ENCODE results near the gene TNKS1BP1.
"Not testable (repeated sequence)": the region's sequence is repeated elsewhere in the genome, so short reads cannot be mapped to it uniquely, and the experiment has no call there.

TNKS1BP1 gene

DNA sequence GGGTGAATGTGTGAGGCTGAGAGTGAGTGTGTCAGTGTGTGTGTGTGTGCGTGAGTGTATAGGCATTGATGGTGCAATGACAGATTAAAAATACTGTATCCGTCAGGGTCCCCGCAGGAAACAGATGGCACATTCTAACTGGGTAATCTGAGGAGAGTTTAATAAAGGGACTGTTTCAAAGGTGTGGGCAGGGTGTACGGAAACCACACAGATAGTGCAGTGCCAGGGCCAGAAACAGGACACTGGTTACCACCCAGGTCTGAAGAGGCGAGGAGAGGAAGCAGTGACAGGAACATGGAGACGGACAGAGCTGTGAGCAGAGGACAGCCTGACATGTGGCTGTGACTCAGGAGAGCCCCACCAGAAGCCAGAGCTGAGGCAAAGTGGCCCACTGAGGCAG is 29.9 kb upstream of the TNKS1BP1 start:
- DNase-seq: peak; percentile 49

GRCh38 chr11:57353852-57354251 is 29.1 kb upstream of the TNKS1BP1 start:
- no peak for DNase-seq

DNA sequence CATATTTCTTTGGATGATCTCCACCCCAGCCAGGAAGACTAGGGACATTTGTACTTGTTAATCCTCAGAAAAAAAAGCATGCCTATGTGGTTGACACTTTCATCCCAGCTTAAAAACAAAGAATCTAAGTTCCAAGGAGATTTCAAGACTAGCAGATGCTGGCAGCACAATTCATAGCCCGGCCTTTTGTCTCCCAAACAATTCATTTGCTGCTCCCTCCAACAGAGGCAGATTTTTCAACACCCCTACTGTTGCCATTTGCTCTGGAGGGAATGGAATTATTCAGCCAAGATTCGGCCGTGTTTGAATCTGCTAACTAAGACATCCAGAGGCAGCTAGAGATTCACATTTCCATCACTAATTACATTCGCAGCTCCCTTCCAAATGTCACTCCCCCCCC is 28.7 kb upstream of the TNKS1BP1 start:
- no peak for DNase-seq

DNA sequence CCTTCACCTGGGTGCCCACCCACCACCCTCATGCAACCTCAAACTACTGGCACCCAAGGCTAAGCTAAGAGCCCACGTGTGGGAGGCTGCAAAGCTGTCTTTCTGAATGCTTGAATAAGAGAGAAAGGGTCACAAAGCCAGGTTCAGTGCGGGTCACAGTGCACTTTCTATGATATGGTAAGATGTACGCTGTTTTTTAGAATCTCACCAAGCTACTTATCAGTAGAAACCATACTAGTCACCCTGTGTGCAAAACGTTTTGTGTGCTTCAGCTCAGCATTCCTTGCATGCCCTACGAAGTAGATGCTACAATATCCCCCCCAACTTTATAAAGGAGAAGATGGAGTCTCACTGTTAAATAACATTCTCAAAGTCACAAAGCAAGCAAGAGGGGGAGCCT is 28.3 kb upstream of the TNKS1BP1 start:
- no peak for DNase-seq

DNA sequence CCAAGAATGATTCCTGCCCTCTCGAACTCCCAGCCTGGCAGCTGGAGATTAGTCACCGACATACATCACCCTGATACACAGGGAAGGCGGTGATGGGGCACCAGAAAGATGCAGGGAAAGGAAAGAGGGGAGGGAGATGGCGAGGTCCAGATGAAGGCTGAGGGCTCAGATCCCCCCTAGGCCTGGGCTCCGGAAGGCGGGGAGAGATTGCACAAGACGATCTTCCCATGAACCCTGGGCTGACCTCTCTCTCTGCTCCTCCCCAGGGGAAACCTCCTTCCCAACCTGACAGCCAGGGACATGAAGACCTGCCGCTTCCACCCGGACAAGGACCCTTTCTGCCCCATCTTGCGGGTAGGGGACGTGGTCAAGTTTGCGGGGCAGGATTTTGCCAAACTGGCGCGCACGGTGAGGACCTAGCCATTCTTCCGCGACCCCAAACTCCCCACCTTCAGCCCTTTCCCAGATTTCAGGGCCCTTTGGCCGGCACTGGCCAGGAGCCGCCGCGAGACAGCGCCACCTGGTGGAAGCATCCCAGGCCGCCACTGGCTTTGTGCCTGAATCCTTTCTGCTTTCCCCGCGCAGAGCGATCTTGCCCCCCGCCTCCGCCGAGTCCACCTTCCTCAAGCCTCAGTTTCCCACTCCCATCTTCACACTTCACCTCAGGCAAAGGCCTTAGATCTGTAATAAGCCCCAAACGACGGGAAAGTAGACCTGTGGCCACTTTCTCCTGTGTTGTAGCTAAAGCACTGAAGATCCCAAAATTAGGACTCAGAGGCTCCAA is 24.9 kb upstream of the TNKS1BP1 start:
- no peak for DNase-seq

DNA sequence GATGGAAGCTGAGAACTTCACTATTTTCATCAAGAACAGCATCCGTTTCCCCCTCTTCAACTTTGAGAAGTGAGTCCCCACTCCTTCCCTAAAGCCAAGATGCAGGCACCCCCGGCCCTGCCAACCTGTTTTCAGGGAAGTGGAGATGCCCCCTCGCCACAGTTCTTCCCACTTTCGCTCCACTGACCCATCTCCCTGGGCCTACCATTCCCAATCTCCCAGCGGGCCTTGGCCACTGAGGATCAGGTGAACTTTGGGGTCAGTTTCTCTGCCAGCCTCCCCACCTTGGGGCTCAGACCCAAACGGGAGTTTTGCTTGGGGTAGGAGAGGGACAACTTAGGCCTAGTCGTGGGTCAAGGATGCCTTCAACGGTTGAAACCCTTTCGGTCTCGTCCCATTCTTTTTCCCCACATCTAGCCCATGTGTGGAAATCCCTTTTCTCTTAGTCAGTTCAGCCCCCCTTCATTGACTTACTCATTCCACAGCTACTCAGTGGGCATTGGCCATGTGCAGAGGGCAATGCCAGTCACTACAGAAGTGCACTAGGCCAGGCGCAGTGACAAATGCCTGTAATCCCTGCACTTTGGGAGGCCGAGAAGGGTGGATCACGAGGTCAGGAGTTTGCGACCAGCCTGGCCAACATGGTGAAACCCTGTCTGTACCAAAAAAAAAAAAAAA is 24.0 kb upstream of the TNKS1BP1 start:
- DNase-seq: no peak

DNA sequence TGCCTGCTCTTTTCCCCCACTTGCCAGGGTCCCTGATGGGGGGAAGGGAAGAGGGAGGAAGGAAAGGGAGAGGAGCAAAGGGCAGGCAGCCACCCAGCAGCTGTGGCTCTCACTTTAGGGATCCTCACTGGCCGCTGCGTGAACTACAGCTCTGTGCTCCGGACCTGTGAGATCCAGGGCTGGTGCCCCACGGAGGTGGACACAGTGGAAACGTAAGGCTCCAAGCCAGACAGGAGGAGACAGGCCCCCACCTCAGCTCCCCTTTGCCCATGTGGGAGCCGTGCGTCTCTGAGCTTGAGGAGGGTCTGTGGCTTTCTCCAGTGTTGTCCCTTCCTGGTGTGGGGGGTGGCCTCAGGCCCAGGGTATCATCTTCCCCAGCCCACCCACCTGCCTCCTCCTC is 23.3 kb upstream of the TNKS1BP1 start:
- DNase-seq: no peak

DNA sequence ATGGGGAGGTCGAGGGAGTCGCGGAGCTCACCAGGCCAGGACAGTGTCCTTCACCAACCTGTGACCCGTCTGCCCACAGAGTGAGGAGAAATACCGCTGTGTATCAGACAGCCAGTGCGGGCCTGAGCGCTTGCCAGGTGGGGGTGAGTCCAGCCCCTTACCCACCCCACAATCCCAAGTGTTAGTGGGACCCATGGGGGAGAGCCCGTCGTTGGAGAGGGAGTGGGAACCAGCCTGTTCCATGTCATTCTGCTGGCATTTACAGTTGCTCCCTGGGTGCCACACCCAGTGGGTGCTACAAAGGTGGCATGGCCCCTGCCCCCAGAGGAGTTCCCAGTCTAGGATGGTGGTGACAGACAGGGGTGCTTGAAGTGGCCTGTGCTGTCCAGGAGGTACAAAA is 22.6 kb upstream of the TNKS1BP1 start:
- DNase-seq: no peak

DNA sequence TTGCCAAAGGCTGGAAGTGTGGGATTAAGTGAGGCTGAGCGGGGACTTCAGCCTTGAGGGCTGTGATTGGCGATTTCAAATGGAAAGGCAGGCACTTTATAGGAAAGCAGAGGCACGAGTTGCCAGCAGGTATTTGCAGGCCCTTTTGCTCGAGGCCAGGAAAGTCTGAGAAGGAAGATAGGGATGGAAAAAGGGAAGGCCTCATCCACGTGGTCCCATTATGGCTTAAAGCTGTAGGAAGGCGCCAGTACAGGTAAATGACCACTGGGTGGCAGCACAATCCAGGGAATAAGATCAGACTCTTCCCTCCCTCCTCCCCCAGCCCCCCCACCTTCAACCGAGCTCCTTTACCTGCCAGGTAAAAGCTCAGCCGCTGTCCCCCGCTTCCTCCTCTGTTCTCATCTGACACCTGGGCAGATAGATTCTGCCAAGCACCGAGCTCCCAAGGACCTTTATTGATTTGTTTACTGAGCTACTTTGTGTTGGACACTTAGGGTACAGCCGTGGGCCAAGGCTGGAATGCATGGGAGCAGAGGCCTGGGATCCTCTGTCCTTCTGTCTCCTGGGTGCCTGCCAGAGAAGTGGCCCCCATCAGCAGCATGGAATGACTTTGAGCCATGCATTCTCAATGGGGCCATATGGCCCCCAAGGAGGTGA is 20.9 kb upstream of the TNKS1BP1 start:
- DNase-seq: no peak

- no peak for DNase-seq
Observed at GRCh38 chr11:57344826-57345225, 20.1 kb upstream of the TNKS1BP1 start.

DNA sequence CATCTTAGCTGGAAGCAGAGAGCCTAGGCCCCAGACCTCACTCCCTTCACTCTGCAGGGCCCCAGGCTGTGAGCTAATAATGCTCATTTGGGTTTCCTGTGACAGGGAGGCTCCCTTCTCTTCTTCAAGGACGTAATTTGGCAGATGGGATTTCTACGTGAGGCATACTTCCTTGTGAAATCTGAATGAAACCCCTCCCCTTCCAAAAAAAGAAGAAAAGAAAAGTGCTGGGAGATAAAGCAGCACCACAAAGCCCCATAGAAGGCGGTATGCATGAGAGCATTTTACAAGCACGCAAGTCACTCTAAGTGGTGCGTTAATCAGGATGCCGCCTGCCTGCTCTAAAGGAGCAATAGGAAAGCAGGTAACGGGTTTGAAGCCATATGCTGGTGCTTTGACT is 19.1 kb upstream of the TNKS1BP1 start:
- DNase-seq: peak; percentile 44

DNA sequence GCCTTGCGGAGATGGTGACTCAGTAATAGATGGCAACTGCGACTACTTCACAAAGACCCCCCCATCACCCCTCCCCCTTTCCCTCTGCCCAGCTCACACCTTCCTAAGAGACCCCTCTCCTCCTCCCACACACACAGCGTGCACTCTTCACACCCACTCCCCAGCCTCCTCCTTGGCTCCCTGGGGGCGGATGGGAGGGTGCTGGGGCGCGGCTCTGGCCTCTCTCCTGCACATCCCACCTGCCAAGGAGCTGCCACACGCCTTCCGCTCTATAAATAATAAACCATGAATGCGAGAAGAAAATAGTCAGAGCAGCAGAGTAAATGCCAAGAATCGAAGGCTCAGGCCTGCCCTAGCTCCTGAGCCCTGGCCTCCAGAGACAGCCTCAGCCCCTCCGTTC is 17.9 kb upstream of the TNKS1BP1 start:
- no peak for DNase-seq

DNA sequence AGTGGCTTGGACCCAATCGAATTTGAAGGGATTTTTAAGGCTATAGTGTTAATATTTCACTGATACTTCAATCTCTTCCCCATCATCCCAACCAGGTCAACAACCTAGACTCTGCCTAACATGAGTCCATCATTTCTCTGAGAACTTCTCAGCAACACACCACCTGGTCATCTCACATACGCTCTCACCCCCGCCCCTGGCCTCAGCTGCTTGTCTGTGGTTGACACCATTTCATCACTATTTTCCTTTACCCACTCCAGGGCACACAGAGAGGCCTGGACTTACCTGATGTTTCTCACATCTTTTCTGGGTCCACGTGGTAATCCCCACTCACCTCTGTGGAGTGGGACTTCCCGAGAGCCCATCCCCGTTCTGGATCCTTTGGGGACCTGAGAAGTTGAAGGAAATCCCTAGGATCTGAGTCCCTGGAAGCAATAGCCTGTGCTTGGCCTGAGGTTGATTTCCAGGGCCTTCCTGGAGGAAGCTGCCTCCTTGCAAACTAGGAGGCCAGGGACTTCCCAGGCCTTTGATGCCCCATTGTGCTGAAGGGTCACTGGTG is 16.6 kb upstream of the TNKS1BP1 start:
- no peak for DNase-seq

- DNase-seq: peak; percentile 37
Observed at GRCh38 chr11:57340039-57340615, 15.4 kb upstream of the TNKS1BP1 start.

- DNase-seq: no peak
Observed at GRCh38 chr11:57339328-57339727, 14.6 kb upstream of the TNKS1BP1 start.

- DNase-seq: peak; percentile 65
Observed at GRCh38 chr11:57338142-57338541, 13.4 kb upstream of the TNKS1BP1 start, which contains the start of gene P2RX3. TSS of gene P2RX3 (plus strand) at chr11:57338352. CDS start at chr11:57338551, 199 bp downstream.

DNA sequence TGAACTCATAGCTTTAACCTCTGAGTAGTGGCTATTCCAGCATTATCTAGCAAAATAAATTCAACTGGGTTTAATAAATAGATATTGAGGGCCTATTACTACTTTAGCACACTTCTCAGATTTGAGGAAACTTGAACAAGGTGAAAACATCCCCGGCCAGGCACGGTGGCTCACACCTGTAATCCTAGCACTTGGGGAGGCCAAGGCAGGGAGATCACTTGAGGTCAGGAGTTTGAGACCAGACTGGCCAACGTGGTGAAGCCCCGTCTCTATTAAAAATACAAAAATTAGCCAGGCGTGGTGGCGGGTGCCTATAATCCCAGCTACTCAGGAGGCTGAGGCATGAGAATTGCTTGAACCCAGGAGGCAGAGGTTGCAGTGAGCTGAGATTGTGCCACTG is 12.1 kb upstream of the TNKS1BP1 start:
- DNase-seq: not testable (repeated sequence)

GRCh38 chr11:57336111-57336666 is 11.4 kb upstream of the TNKS1BP1 start:
- no peak for DNase-seq

DNA sequence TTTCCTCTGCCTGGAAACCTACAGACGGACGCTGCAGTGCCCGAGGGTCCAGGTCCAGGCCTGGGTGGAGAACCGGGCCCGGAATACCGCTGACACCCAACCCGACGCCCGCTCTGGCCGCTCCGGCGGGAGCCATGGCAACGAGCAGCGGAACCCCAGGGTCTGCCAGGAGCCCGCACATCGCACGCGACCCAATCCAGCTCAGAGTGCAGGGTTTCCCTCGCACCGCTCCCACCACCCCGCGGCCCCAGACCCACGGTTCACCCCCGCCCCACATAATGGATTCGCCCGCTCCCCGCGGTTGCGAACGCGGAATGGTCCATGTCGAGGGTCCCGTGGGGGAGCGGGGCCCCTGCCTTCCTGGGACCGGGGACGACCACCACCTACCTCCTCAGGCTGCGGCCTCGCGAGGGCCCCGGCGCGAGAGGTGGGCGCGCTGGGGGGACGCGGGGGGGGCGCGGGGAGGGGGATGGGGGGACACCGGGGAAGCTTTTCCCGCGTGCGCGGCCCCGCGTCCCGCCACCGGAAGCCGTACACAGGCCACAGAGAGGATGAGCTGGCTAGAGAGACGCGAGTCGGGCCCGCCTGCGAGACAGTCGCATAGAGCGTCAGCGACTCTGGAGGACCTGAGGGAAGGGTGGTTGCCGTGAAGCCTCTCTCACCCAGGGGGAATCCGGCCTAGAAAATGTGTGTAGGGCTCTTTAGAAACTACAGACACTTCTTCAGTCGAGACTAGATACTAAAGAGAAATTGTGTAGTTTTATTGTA is 10.8 kb upstream of the TNKS1BP1 start, which contains the start of gene SSRP1:
Gene SSRP1 (minus strand): TSS at position 550 of the 768 bp plus-strand sequence. CDS start 771 bp downstream, outside the sequence.
- peak; percentile 51 for DNase-seq

DNA sequence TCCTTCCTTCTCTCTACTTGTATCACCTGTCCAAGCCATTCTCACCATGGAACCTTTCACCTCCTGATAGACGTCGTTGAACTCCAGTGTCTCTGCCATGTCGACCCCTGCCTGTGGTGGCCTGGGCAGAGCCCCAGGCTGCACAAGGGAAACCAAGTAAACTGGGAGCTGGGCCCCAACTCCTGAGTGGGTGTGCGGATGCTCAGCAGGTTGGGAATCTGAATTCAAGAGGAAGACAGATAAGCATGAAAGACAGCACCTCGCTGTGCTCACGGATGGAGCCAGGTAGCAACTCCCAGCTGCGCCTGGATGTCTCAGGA is 10.2 kb upstream of the TNKS1BP1 start:
- DNase-seq: no peak

- no peak for DNase-seq
Observed at GRCh38 chr11:57332694-57333440, 8.1 kb upstream of the TNKS1BP1 start.
